Activated T-helper 1 cell treated with anti-CD3 and anti-CD28 coated beads, Interleukin-2, amount 50 U/mL, for 16 hours (primary cell): ENCODE data around the gene SUPT6H.

Experiments used
- DNase-seq, 2 donors: peaks; one replicate each; pipeline ENCODE4 v3.0.0-alpha.2; 2020; ENCODE audit warnings: low read depth in 1 of 2, low spot score in 1 of 2

The SUPT6H gene

DNA sequence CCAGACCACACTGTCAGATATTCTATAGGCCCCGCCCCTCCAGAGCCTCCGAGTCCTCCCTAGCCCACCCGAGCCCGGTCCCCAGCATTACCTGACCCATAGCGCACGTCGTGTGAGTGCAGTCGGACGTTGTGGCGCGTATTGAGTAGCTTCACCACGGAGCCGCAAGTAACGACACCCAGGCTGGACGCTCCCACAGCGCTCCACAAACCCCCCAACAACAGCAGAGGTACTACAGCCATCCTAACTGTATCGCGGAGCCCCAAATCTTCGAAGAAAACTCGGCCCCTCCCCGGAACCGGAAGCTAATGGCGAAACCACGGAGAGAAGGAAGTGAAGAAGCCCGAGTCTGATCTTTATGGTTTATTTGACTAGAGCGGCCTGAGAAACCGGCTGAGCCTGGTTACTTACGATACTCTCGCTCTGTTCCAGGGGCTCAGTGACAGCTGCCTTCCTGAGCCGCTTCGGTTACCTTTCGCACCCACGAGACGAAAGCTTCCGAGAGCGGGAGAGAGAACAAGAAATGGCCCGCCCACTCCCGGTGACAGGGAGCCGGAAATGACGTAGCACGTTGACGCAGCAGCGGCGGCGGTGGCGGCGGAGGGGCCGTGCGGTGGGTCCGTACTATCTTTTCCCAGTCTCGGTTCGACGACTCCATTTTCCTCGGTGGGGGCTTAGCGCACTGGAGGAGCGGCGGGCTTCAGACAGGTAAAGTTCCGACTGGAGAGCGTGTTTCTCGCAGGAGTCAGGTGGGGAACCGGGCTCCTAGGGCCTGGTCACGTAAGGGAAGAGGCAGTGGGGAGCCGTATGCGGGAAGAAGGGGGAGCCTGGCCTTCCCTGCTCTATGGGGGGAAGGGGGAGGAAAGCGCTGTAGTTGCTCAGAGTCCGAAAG is at the start of gene SUPT6H, which contains the start of gene SDF2:
SUPT6H (plus strand) TSS at position 571 of the 892 bp plus-strand sequence. CDS start 11,197 bp downstream, outside the sequence.
SDF2 (minus strand) TSS at position 272 of the 892 bp plus-strand sequence; CDS start at position 242, 30 bp downstream.
- DNase-seq = peak; percentile 90

GRCh38 chr17:28612531-28612930 is 49.5 kb upstream of the SUPT6H start:
- DNase-seq = no peak

DNA sequence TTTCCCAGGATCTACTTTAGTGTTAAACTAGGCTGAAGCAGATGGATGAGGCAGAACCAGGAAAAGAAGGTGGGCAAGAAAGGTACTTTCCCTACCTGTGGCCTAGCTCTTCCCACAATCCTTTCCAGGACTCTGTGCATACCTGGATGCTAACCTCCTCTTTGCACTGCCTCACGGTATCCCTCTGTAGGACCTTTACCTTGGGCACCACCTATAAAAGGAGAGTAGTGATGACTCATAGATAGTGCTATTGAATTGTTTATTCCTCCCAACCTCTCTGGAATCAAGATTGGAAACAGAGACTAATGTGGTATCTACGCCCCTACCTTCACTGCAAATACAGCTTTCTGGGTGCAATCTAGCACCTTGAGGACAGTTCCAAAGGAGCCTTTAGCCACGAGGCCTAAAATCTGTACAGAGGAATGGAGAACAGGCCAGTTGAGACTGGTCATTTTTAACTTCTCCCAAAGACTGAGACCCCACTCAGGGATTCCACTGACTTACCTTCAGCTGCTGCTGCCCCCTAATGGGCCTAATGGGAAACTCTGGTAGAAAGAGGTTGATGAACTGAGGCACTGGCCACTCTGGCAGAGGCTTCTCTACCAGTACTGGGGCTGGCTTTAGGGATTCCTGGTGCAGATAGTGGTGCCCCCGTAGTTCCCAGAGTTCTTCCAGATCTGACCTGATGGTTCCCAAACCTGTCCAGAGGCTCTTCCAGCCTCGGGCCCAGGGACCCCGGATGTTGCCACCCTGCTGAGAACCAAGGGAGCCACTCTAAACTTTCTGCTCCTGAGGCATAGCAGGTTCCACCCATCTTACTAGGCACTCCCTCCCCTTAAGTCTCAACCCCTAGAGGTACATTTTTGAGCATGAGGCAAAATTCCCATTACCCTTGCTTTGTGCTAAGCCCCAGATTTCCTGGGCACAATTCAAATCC is 48.8 kb upstream of the SUPT6H start:
- no peak for DNase-seq

DNA sequence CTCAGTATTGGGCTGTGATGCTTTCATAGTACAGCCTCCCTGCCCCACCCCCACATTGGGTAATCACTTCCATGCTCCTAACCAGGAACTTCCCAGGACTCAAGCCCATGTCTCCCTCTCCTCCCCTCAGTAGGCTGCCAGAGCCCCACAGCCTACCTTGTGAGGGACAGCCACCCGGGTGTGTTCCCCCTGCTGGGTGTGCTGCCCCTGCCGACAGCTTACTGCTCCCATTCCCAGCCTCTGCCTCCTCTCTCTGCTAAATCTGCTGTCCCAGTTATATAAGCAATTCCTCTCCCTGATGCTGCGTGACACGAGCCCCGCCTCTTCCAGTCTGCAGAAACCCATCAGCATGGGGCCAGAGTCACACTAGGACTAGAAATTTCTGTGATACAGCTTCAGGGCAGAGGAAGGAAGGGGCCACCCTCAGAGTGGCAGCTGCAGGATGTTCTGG is 48.0 kb upstream of the SUPT6H start, which contains the start of gene RSKR:
RSKR (minus strand) TSS at position 255 of the 451 bp plus-strand sequence; CDS start at position 231, 24 bp downstream.
- no peak for DNase-seq

DNA sequence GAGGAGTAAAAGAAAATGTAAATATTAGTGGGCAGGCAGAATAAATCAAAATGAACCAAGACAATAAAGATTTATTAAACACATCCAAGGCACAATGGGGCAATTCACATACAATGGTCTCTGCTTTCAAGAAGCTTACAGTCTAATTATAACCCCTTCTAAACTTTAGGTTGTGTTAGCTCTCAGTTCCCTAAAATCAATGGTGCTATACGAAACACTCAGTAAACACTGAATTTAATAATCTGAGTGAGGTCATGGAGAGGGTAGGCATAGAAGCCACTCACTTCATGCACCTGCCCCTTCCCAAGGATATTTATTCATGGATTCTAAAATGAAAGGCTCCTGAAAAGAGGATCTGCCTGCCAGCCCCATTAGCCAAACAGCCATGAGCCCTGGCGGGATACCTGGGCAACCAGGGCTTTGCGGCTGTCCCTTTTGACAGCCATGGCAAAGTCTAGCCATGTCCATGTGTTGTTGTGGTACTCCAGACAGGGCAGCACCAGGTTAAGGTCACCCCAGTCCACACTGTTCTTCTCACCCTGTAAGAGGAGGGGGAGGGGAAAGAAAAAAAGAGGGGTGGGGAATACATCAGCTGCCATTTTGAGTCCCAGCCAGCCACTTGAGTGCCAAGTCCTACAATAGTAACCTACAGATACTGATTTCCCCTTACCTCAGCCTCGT is 46.6 kb upstream of the SUPT6H start:
- DNase-seq = no peak

DNA sequence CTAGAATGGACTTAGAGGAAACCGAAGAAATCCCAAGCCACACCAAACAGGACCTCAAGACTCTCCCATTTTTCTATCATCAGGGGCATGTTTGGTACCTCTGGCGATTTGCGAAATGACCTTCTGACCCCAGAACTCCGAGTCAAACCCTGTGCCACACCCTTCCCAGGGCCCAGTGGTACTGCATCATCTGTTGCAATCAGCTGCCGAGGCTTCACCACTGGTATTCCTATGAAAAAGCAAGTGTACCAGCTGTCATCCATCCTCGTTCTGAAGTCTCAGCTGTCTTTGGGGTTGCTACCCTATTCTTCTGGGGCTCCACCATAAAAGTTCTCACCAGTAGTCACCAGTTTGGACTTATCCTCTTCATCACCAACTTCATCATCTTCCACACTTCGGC is 45.7 kb upstream of the SUPT6H start:
- DNase-seq = no peak

- DNase-seq = no peak
Observed at GRCh38 chr17:28618464-28618863, 43.5 kb upstream of the SUPT6H start.

- DNase-seq = no peak
Observed at GRCh38 chr17:28620010-28620409, 42.0 kb upstream of the SUPT6H start.

DNA sequence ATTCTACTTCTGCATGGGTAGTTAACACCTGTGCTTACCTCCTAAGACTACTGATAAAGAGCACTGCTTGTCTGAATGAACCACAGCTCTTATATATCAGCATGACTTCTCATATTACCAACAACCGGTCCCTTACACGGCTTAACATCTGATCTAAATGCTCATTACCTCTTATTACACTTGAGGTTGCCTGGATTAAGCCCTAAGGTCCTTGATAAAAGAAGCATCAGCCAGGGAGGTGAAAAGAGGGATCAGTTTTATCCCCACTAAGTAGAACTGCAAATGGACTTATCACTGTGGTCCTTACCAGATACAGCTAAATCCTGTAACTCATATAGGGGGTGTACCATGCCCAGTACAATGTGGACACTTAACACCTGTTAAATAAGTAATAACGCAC is 39.8 kb upstream of the SUPT6H start:
- no peak for DNase-seq

DNA sequence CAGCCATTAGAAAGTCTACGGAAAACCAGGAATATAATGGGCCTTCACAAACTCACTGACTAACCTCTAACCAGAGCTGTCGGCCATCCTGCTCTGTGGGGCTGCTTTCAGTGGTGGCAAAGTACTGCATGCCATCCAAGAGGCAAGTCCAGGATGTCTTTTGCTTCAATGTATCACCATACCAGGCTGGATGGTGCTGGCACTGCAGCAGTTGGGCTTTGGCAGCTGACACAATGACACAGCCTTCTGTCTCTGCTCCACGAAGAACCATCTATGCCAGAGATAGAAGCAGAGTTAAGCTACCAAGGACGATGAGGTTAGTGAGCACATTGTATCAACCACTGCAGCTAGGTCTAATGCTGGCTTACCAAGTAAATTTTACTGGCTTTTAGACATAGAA is 38.3 kb upstream of the SUPT6H start:
- DNase-seq = no peak

- DNase-seq = no peak
Observed at GRCh38 chr17:28624148-28624547, 37.9 kb upstream of the SUPT6H start.

- no peak for DNase-seq
Observed at GRCh38 chr17:28626818-28627217, 35.2 kb upstream of the SUPT6H start.

DNA sequence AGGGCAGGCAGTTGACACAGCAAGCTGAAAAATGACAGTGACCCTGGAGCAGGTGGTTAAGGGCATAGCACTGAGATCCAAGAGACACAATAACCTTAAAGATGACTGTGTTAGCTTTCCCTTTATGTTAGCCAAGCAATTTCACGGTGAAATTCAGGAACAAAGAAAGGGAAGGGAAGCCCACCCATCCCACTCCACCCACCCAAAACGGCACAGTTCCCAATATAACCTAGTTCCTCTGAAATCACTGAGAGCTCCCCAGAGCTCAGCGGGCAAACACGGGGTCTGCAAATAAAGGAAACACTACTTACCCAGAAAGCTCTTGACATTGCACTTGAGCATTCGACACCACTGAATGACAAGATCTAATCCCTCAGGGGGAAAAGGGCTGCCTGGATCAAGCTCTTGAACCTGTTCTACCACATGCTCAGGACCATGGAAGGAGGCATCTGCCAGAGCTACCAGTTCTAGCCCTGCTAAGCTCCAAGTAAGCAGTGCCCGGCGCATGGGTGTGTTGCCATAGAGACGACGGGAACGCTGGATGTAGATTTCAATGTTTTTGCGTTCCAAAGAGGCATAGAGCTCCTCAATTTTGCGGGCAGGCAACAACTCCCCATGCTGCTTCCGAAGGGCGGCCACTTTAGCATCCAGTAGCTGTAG is 27.7 kb upstream of the SUPT6H start:
- DNase-seq = no peak

GRCh38 chr17:28635506-28635905 is 26.5 kb upstream of the SUPT6H start:
- no peak for DNase-seq

DNA sequence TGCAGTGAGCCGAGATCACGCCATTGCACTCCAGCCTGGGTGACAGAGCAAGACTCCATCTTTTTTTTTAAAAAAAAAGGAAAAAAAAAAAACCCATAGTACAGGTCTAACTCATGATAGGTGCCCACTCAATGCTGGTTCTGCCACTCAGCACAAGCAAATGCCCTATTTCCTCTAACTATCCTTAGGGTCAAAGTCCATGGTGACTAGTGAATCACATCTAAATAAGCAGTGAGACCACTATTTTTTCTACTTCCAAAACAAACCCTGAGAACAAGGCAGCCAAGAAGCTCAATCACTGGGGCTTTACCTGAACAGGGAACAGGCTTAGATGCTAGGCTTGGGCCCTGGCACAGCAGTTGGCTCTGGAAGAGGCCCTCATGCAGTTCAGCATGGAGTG is 20.4 kb upstream of the SUPT6H start:
- no peak for DNase-seq

- DNase-seq = no peak
Observed at GRCh38 chr17:28643983-28644786, 17.8 kb upstream of the SUPT6H start.

DNA sequence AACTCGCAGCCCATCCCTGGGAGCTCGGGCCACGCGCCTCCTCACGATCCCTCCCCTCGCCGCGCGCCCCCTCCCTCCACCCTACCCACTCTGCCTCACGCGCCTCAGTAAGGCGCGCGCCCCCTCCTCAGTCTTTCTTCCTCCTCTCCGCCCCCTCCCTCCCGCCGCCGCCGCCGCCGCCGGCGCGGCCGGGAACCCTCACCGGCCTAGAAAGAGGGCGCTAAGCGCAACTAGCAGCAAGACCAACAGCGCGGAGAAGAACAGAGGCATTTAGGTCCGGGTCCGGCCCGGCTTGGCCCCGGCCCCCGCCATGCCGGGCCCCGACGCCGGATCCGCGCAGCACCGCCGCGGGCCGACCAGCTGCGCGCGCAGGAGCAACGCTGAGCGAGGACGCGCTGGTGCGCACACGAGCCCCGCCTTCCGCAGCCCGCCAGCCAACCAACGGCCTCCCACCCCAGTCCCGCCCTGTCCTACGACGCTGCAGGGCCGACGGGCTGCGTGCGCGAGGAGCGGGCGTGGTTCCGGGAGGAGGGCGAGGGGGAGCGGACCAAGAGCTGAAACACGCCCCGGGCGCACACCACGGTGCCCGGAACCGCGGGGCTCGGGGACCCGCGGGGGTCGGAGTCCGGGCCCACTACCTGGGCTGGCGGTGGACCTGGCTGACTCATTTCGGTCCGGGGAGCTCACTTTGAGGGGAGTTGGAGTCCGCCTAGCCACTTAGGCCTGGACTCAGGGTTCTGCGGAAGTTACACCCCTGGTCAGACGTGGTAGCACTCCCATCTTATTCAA is 17.0 kb upstream of the SUPT6H start, which contains the start of gene BLTP2:
BLTP2 (minus strand) TSS at position 372 of the 789 bp plus-strand sequence; CDS start at position 270, 102 bp downstream.
- peak; percentile 92 to 94 for DNase-seq

- no peak for DNase-seq
Observed at GRCh38 chr17:28645576-28645939, 16.4 kb upstream of the SUPT6H start.
